ENCODE results near the gene PIP4P1.

DNA sequence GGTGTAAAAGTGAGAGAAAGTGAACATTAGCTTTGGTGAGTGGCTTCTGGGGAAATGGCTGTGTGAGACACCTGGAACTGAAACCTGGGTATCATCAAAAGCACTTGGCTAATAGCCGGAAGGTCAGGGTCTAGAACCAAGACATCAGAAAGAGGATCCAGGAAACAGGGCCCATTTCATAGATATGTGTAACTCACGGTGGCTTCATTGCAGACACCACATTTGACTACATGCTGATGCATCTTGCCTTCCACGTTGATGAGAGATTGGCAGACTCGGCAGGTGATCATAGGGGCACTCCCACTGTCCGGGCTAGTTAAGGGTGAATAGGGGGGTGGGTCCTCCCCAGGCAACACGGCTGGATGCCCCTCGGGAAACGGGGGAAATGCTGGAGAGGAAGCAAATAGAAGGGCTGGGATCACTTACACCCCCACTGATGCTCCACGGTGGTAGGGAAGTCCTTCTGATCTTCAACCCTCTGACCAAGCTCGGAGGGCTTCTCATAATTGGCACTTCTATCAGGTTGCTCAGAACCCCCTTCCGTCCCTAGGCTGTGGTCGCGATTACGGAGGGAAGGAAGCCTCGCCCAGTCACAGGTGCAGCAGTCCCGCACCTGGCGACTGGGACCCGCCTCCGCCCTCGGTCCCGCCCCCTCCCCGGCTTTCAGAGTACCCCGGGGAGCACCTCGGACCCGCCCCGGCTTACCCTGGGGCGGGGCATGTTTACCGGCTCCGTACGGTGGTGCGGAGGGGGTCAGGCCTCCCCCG is 593 bp downstream of the PIP4P1 start:
- no peak for TF ChIP-seq CTCF (conservative IDR thresholded peaks at IDR 0.05 in 1 of 2, IDR thresholded peaks at IDR 0.05 in 1 of 2; ENCODE audit: extremely low read depth in 1 of 2, insufficient read depth in 1 of 2, low read depth in 1 of 2, low read length in 2 of 2)
- no peak for TF ChIP-seq EZH2 (IDR thresholded peaks at IDR 0.05; ENCODE audit: borderline replicate concordance, low read length)

Data from mammary epithelial cell (primary cell).